ENCODE data around the gene GPR176.

- TF ChIP-seq ZNF202 (tag by site-specific recombination; IDR thresholded peaks at IDR 0.05; ENCODE audit: borderline replicate concordance): no peak
- TF ChIP-seq ZBTB8A (tag by site-specific recombination; IDR thresholded peaks at IDR 0.05): no peak
- TF ChIP-seq, protein P1, sequence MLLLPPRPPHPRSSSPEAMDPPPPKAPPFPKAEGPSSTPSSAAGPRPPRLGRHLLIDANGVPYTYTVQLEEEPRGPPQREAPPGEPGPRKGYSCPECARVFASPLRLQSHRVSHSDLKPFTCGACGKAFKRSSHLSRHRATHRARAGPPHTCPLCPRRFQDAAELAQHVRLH (tag by site-specific recombination; IDR thresholded peaks at IDR 0.05): no peak
- TF ChIP-seq RBAK (tag by site-specific recombination; IDR thresholded peaks at IDR 0.05): no peak
- TF ChIP-seq, protein P2, sequence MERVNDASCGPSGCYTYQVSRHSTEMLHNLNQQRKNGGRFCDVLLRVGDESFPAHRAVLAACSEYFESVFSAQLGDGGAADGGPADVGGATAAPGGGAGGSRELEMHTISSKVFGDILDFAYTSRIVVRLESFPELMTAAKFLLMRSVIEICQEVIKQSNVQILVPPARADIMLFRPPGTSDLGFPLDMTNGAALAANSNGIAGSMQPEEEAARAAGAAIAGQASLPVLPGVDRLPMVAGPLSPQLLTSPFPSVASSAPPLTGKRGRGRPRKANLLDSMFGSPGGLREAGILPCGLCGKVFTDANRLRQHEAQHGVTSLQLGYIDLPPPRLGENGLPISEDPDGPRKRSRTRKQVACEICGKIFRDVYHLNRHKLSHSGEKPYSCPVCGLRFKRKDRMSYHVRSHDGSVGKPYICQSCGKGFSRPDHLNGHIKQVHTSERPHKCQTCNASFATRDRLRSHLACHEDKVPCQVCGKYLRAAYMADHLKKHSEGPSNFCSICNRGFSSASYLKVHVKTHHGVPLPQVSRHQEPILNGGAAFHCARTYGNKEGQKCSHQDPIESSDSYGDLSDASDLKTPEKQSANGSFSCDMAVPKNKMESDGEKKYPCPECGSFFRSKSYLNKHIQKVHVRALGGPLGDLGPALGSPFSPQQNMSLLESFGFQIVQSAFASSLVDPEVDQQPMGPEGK (tag by site-specific recombination; IDR thresholded peaks at IDR 0.05): no peak
- no peak for TF ChIP-seq YY1 (tag by site-specific recombination; IDR thresholded peaks at IDR 0.05)
- TF ChIP-seq ZNF146 (tag by site-specific recombination; IDR thresholded peaks at IDR 0.05): 0 out of 2 replicates have a peak, but pooled peaks have one; percentile 15
- no peak for TF ChIP-seq KLF16 (tag by site-specific recombination; IDR thresholded peaks at IDR 0.05)
Measured at GRCh38 chr15:39834256-39834655, 85.8 kb downstream of the GPR176 start.
